Smooth muscle cell (in vitro differentiated cells): ENCODE measurements around the gene ZNF622. TPM values are rescaled to one million over a fixed set of nuclear protein-coding genes. Genes with fewer than 3 reads are reported as not detected.

Source experiments
- DNase-seq: peaks from one replicate; lab custom pipeline; 2025; ENCODE audit not compliant: unreplicated experiment; lab: John Stamatoyannopoulos, UW
- H2AFZ ChIP-seq: fragments of 200-600 bp; sonication (generic); 2 replicates; pipeline ENCODE4 v1.6.0; 2016; ENCODE audit warnings: antibody characterized with exemption, low read depth, mild to moderate bottlenecking
- H3F3A ChIP-seq: fragments of 200-600 bp; sonication (generic); 2 replicates; pipeline ENCODE4 v1.6.0; 2017; ENCODE audit warnings: antibody characterized with exemption, low read depth
- H3K27ac ChIP-seq: fragments of 200-600 bp; sonication (generic); 2 replicates; pipeline ENCODE4 v1.5.1; 2016; ENCODE audit warnings: low read depth, mild to moderate bottlenecking
- H3K27me3 ChIP-seq: fragments of 200-600 bp; sonication (generic); 2 replicates; pipeline ENCODE4 v1.6.1; 2016; ENCODE audit warnings: low read depth, mild to moderate bottlenecking
- H3K36me3 ChIP-seq: fragments of 200-600 bp; sonication (generic); 2 replicates; pipeline ENCODE4 v1.5.1; 2016; ENCODE audit warnings: low read depth
- H3K4me1 ChIP-seq: fragments of 200-600 bp; sonication (generic); 2 replicates; pipeline ENCODE4 v1.5.1; 2016; ENCODE audit warnings: low read depth
- H3K4me2 ChIP-seq: fragments of 200-600 bp; sonication (generic); 2 replicates; pipeline ENCODE4 v1.6.0; 2016; ENCODE audit warnings: mild to moderate bottlenecking
- H3K4me3 ChIP-seq: fragments of 200-600 bp; sonication (generic); 2 replicates; pipeline ENCODE4 v1.5.1; 2016; ENCODE audit warnings: mild to moderate bottlenecking
- H3K79me2 ChIP-seq: fragments of 200-600 bp; sonication (generic); 2 replicates; pipeline ENCODE4 v1.6.0; 2016; ENCODE audit warnings: low read depth, mild to moderate bottlenecking
- H3K9ac ChIP-seq: fragments of 200-600 bp; sonication (generic); 2 replicates; pipeline ENCODE4 v1.6.0; 2016; ENCODE audit warnings: low read depth
- H3K9me3 ChIP-seq: fragments of 200-600 bp; sonication (generic); replicated peaks from 2 replicates; pipeline ENCODE4 v1.5.1; 2016; ENCODE audit warnings: low read depth
- H4K20me1 ChIP-seq: fragments of 200-600 bp; sonication (generic); 2 replicates; pipeline ENCODE4 v1.6.0; 2016; ENCODE audit warnings: low read depth
- CTCF ChIP-seq: fragments of 200-600 bp; sonication (generic); IDR thresholded peaks from 2 replicates; pipeline ENCODE4 v1.5.1; 2017; ENCODE audit warnings: borderline replicate concordance, mild to moderate bottlenecking, antibody characterized with exemption; ENCODE audit not compliant: insufficient read depth, poor library complexity, severe bottlenecking
- WGBS: methylation state at CpG from one replicate; pipeline ENCODE4 v1.1.7; 2016; ENCODE audit warnings: low lambda C conversion rate; 5-methylcytosine and 5-hydroxymethylcytosine counted together
- polyA plus RNA-seq: library from polyadenylated mRNA; unstranded; fragments of >200 nt; fragmentation: Nextera tagmentation; extraction: Ambion mirVana; gene quantifications from 2 replicates; pipeline ENCODE4 v1.2.1, GENCODE V29; 2016
- total RNA-seq: library from RNA; depleted of rRNA; stranded (reverse); fragments of >200 nt; gene quantifications from 2 replicates; pipeline ENCODE4 v1.2.3, GENCODE V29; 2014

The ZNF622 gene
- total and polyA plus RNA-seq, 2 experiments from 2014 or later = 38.0 to 68.0 TPM

GRCh38 chr5:16486711-16487111 lies 21.1 kb upstream of the ZNF622 start:
- Histone ChIP-seq H3K79me2 (no peaks in the 10 kb centered on the region), H3K4me3 (no peak overlapping the region), H3K9me3 (no peaks in the 10 kb centered on the region), H3F3A (no peaks in the 10 kb centered on the region), H4K20me1 (no peaks in the 10 kb centered on the region), H3K27ac (no peak overlapping the region), H3K9ac (no peak overlapping the region), H3K4me1 (no peaks in the 10 kb centered on the region), H3K36me3 (no peaks in the 10 kb centered on the region), H2AFZ (no peak overlapping the region), H3K4me2 (no peak overlapping the region), H3K27me3 (peaks cover 4% of the 10 kb centered on the region)
- DNase-seq = no peak
- TF ChIP-seq CTCF = no peak
- WGBS = 87% methylated on average over 4 of the region's 4 CpGs

- H3K4me2 ChIP-seq = no peak overlapping the region
- no peak overlapping the region for H3K27ac ChIP-seq
- H3K4me3 ChIP-seq = no peak overlapping the region
- no peaks in the 10 kb centered on the region for H3K79me2 ChIP-seq
- peaks cover 4% of the 10 kb centered on the region for H3K27me3 ChIP-seq
- H2AFZ ChIP-seq = no peak overlapping the region
- no peaks in the 10 kb centered on the region for H3K4me1 ChIP-seq
- no peaks in the 10 kb centered on the region for H3F3A ChIP-seq
- H3K36me3 ChIP-seq = no peaks in the 10 kb centered on the region
- no peak for DNase-seq
- H4K20me1 ChIP-seq = no peaks in the 10 kb centered on the region
- TF ChIP-seq CTCF = no peak
- no peak overlapping the region for H3K9ac ChIP-seq
- no peaks in the 10 kb centered on the region for H3K9me3 ChIP-seq
Measured at GRCh38 chr5:16485656-16486055, 20.1 kb upstream of the ZNF622 start.

DNA sequence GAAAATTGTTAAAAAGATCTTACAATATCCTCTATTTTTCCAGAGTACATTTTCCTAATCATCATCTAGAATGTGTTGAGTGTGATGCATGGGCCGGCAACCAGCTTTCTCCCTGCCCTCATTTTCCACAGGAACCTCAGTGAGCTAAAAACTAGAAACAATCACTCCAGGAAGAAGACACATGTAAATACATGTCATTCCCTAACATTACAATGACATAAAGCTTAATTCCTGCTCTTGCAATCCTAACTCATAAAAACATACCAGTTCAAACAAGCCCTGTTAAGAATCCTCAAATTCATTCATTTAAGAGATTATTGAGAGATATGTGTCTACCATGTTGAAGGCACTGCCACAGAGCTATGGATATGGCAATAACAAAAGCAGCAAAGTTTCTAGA lies 18.5 kb upstream of the ZNF622 start:
- no peaks in the 10 kb centered on the region for H3K4me1 ChIP-seq
- peaks cover 4% of the 10 kb centered on the region for H3K27me3 ChIP-seq
- H4K20me1 ChIP-seq = no peaks in the 10 kb centered on the region
- no peak overlapping the region for H2AFZ ChIP-seq
- no peak for TF ChIP-seq CTCF
- H3K4me2 ChIP-seq = no peak overlapping the region
- no peaks in the 10 kb centered on the region for H3K79me2 ChIP-seq
- no peaks in the 10 kb centered on the region for H3F3A ChIP-seq
- H3K27ac ChIP-seq = no peak overlapping the region
- no peak for DNase-seq
- H3K9ac ChIP-seq = no peak overlapping the region
- H3K4me3 ChIP-seq = no peak overlapping the region
- WGBS = 63% methylated on average over 1 of the region's 1 CpG
- no peaks in the 10 kb centered on the region for H3K36me3 ChIP-seq
- no peaks in the 10 kb centered on the region for H3K9me3 ChIP-seq

- Histone ChIP-seq H3K27ac (no peak overlapping the region), H3K27me3 (peaks cover 4% of the 10 kb centered on the region), H3K9ac (no peak overlapping the region), H3F3A (no peaks in the 10 kb centered on the region), H2AFZ (no peak overlapping the region), H3K9me3 (no peaks in the 10 kb centered on the region), H3K4me2 (no peak overlapping the region), H3K79me2 (no peaks in the 10 kb centered on the region), H3K36me3 (no peaks in the 10 kb centered on the region), H4K20me1 (no peaks in the 10 kb centered on the region), H3K4me1 (no peaks in the 10 kb centered on the region), H3K4me3 (no peak overlapping the region)
- TF ChIP-seq CTCF = no peak
- DNase-seq = no peak
Measured at GRCh38 chr5:16483361-16483760, 17.8 kb upstream of the ZNF622 start.
